SH-SY5Y (cell line): Measurements from ENCODE around the gene MCRS1.

ENCODE experiments used
- GATA2 ChIP-seq: IDR thresholded peaks from 2 replicates; pipeline ENCODE4 v1.6.1; 2011; ENCODE audit warnings: mild to moderate bottlenecking, low read depth, low read length
- GATA3 ChIP-seq: IDR thresholded peaks from 2 replicates; pipeline ENCODE4 v1.6.1; 2011; ENCODE audit warnings: low read depth, mild to moderate bottlenecking, low read length, moderate library complexity

- TF ChIP-seq GATA2: no peak
- TF ChIP-seq GATA3: no peak
These were observed 27.5 kb downstream of the MCRS1 start for GRCh38 chr12:49540229-49541139.
